ENCODE results near the gene DUSP28. TPM values are rescaled to one million over a fixed set of nuclear protein-coding genes. Genes with fewer than 3 reads are reported as not detected.

The DUSP28 gene
- total and polyA plus RNA-seq, 2 of the 13 experiments (the other 11 are each of a cell fraction or from before 2014, with no cell fraction given), result 5.2 to 8.6 TPM

GRCh38 chr2:240579771-240580614 lies 19.8 kb downstream of the DUSP28 start (continued):
- TF ChIP-seq ZNF609 (CRISPR knock-in tag; IDR thresholded peaks at IDR 0.05; ENCODE audit: borderline replicate concordance) (peak; percentile 64), RCOR2 (CRISPR knock-in tag; IDR thresholded peaks at IDR 0.05) (no peak), POLR2G (IDR thresholded peaks at IDR 0.05; ENCODE audit: low read depth, low read length) (no peak; the same call in none of the 2 replicates), TFE3 (CRISPR knock-in tag; IDR thresholded peaks at IDR 0.05) (peak; percentile 72), HOXA9 (CRISPR knock-in tag; IDR thresholded peaks at IDR 0.05; ENCODE audit: borderline replicate concordance) (0 out of 2 replicates have a peak, but pooled peaks have one; percentile 65), KLF6 (CRISPR knock-in tag; IDR thresholded peaks at IDR 0.05) (0 out of 2 replicates have a peak, but pooled peaks have one; percentile 66), KDM6A (CRISPR knock-in tag; IDR thresholded peaks at IDR 0.05; ENCODE audit: low read depth) (0 out of 2 replicates have a peak, but pooled peaks have one; percentile 32), CHD4 (IDR thresholded peaks at IDR 0.05; ENCODE audit: borderline replicate concordance, low read length) (peak; percentile 69; the same call in 1 of the 2 replicates), ELF4 (CRISPR knock-in tag; IDR thresholded peaks at IDR 0.05; ENCODE audit: borderline replicate concordance) (no peak), MXD1 (CRISPR knock-in tag; IDR thresholded peaks at IDR 0.05) (peak; percentile 85), SSRP1 (CRISPR knock-in tag; IDR thresholded peaks at IDR 0.05) (peak; percentile 68; the same call in 1 of the 2 replicates), SMAD3 (CRISPR knock-in tag; IDR thresholded peaks at IDR 0.05) (no peak; the same call in none of the 2 replicates), TRIM22 (IDR thresholded peaks at IDR 0.05) (no peak), SNAPC2 (CRISPR knock-in tag; IDR thresholded peaks at IDR 0.05) (no peak), CSRNP2 (CRISPR knock-in tag; conservative IDR thresholded peaks at IDR 0.05; ENCODE audit: low read depth) (no peak), RBFOX2 (IDR thresholded peaks at IDR 0.05; ENCODE audit: low read depth, low read length) (peak; percentile 52; the same call in 1 of the 2 replicates), THAP8 (CRISPR knock-in tag; IDR thresholded peaks at IDR 0.05; ENCODE audit: borderline replicate concordance) (no peak), ZNF33A (CRISPR knock-in tag; IDR thresholded peaks at IDR 0.05; ENCODE audit: borderline replicate concordance) (0 out of 2 replicates have a peak, but pooled peaks have one; percentile 64)
